Fibroblast of the aortic adventitia (primary cell): ENCODE results near the gene IRS2. TPM values are rescaled to one million over a fixed set of nuclear protein-coding genes. Genes with fewer than 3 reads are reported as not detected.
A peak's percentile ranks its signal among the peaks of the same experiment; 100 is the strongest.

ENCODE experiments used
- DNase-seq: peaks from one replicate; pipeline ENCODE4 v3.0.0-alpha.2; 2010; ENCODE audit warnings: low read depth
- H3K4me3 ChIP-seq: 2 replicates; pipeline ENCODE4 v1.5.1; 2011; ENCODE audit warnings: low read depth, mild to moderate bottlenecking, control low read depth, low read length, moderate library complexity
- total RNA-seq: library from RNA; depleted of rRNA; stranded (reverse); fragments of >200 nt; gene quantifications from 2 replicates; pipeline ENCODE4 v1.2.3, GENCODE V29; 2012; ENCODE audit warnings: low replicate concordance
- TF ChIP-seq, protein P1 (sequence below): IDR thresholded peaks from 2 replicates; pipeline ENCODE4 v1.5.1; 2011; ENCODE audit warnings: mild to moderate bottlenecking, low read length, control low read depth, inconsistent platforms; ENCODE audit not compliant: insufficient read depth

Gene IRS2
- total RNA-seq, 1 donor, result 4.3 TPM

DNA sequence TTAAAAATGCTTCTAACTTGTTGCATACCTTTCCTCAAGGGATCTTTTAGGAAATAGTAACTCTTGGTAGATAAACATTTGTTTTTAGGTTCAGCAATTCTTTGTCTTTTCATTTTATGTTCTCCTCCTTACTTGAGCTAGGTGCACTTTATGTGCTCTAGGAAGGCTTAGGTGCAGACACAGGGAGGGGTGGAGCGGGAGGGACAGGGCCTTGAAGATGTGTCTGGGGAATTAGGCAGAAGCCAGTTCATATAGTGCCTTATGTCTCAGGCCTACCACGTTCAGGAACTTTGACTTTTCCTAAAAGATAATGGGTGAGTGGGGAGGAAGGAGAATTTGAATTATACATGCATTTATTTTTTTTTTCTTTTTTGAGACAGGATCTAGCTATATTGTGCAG is 37.7 kb downstream of the IRS2 start:
- TF ChIP-seq, protein P1, sequence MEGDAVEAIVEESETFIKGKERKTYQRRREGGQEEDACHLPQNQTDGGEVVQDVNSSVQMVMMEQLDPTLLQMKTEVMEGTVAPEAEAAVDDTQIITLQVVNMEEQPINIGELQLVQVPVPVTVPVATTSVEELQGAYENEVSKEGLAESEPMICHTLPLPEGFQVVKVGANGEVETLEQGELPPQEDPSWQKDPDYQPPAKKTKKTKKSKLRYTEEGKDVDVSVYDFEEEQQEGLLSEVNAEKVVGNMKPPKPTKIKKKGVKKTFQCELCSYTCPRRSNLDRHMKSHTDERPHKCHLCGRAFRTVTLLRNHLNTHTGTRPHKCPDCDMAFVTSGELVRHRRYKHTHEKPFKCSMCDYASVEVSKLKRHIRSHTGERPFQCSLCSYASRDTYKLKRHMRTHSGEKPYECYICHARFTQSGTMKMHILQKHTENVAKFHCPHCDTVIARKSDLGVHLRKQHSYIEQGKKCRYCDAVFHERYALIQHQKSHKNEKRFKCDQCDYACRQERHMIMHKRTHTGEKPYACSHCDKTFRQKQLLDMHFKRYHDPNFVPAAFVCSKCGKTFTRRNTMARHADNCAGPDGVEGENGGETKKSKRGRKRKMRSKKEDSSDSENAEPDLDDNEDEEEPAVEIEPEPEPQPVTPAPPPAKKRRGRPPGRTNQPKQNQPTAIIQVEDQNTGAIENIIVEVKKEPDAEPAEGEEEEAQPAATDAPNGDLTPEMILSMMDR, result no peak

DNA sequence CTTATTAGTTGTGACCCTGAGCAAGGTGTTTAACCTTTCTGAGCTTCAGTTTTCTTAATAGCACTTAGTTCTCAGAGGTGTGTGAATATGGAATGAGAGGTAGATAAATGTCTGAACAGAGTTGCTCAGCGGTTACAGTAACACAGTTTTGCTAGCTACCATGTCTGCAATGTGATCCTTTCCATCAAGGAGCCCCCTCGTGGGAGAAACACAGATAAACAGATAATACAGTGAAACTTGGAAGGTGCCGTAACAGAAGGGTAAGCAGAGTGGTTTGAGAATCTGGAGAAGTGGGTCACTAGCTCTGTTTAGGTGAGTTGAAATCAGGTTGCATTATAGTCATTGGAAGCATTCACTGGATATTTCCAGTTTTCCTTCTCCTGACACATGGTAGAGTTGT is 38.9 kb downstream of the IRS2 start:
- DNase-seq, result no peak
- TF ChIP-seq, protein P1, result no peak
- H3K4me3 ChIP-seq, result no peak overlapping the region

More for the DNA sequence above, 37.7 kb downstream of the IRS2 start:
- DNase-seq, result no peak
- no peak overlapping the region for H3K4me3 ChIP-seq

DNA sequence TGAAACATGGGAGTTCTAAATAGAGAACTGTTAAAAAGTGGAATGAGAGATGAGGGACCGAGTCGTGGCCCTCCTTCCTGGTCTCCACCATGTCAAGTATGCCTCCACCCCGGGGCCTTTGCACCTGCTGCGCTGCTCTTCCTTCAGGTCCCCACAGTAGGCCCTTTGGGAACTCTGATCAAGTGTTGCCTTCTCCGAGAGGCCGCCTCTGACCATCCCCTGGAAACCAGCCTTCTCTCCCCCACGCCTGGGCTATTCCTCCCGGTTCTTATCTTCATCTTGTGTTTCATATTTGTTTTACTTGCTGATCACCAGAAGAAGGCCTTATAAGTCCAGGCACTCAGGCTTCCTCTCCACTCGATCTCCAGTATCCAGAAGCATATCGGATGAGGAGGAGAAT is 40.0 kb downstream of the IRS2 start:
- TF ChIP-seq, protein P1, result no peak
- DNase-seq, result no peak
- no peak overlapping the region for H3K4me3 ChIP-seq

DNA sequence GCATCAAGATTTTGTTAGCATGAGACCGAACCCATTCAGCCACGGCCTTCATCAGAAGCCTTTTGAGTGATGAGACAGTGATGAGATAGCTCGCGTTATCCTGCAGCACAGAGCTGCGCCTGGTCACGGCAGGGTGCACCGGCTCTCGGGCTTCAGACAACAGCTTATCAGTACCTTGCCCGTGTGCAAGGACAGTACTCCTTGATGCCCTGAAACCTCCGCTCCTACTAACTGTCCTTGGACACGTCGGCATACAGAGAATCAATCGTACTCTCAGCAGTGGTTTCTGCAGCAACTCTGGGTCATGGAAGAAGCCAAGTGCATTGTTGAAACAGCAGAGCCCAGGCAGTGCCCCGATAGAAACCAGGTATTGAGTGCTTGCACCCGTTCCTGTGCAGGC is 40.7 kb downstream of the IRS2 start:
- TF ChIP-seq, protein P1, result no peak
- no peak overlapping the region for H3K4me3 ChIP-seq
- no peak for DNase-seq

DNA sequence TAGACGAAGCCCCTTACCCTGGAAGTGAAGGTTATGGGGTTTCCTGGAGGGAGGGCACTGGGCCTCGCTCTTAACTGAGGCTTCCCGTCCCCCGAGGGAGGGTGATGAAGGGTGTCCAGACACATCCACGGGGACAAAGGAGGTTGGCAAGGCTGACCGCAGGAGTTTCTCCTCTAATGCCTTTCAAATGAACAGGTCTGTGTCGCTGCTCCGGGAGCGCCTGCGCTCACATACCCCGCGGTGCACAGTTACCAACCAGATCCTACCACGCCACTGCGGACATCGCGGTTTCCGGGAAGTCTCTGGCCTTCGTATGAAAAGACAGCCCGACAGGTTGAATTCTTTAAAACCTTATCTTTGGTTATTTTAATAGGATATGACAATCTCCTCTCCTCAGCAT is 41.3 kb downstream of the IRS2 start:
- no peak overlapping the region for H3K4me3 ChIP-seq
- DNase-seq, result no peak
- TF ChIP-seq, protein P1, result no peak

DNA sequence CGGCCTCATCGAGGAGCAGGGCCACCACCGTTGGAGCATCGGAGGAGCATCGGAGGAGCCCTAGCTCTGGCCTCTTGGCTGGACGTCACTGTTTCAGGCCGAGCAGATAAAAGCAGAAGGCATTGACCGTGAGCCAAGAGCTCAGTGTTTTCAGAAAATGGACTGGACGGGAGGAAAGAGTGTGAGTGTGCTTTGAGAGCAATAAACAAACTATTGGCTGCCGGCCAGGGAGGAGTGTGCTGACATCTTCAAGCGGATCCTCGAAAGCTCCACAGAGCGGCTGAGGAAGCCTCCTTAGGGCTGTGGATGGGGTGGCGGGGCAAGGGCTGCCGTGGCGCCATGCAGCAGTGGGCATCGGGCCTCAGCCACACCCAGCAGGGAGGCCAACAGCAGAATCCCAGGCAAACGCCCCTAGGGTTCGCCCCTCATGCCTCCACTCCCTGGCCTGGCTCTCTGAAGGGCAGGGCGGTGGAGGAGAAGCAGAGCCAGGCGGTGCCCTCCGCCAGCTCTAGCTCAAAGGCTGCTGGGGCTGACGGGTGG is 41.8 kb downstream of the IRS2 start:
- H3K4me3 ChIP-seq, result no peak overlapping the region
- TF ChIP-seq, protein P1, result no peak
- no peak for DNase-seq

DNA sequence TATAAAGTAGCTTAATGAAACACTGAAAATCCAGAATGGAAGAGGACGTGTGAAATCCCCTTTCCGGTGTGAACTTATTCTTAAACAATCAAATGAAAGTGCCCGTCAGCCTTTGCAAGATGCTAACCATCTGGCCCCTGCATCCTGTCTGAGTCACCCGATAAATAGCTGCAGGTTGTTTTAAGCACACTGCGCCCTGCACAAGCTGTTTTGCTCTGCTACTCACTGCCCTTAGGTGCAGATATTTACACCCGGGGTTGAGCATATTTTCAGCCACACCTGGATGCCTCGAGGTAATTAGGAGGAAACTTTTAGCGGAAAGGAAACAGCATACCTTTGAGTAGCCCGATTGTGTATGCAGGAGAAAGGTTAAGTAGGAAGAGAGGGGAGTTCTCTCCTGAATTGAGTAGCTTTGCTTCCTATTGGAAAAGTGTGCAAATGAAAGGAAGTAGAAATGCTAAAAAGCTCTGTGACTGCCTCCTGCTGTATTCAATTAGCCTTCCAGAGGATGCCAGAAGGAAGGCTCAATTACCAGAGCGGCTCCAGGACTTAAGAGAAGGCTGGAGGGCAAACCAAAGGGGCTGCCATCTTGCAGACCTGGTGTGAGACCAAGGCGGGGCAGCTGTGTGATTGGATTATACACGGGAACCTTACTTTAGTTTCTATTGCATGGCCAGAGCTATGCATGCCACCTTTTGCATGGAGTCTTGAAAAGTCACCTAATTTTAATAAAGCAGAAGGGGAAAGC is 42.5 kb downstream of the IRS2 start:
- TF ChIP-seq, protein P1, result no peak
- no peak overlapping the region for H3K4me3 ChIP-seq
- peak; percentile 25 for DNase-seq
